Epithelial cell of proximal tubule (primary cell): ENCODE results near the gene ARHGAP42. TPM values are rescaled to one million over a fixed set of nuclear protein-coding genes. Genes with fewer than 3 reads are reported as not detected.
"Not testable (repeated sequence)": the region's sequence is repeated elsewhere in the genome, so short reads cannot be mapped to it uniquely, and the experiment has no call there.

Experiments used
- DNase-seq: peaks from one replicate; pipeline ENCODE4 v3.0.0-alpha.2; 2011; ENCODE audit warnings: low read depth
- H3K4me3 ChIP-seq: 2 replicates; pipeline ENCODE4 v1.5.1; 2011; ENCODE audit warnings: low read depth, mild to moderate bottlenecking, low read length
- total RNA-seq: library from RNA; depleted of rRNA; stranded (reverse); fragments of >200 nt; gene quantifications from 2 replicates; pipeline ENCODE4 v1.2.3, GENCODE V29; 2015
- TF ChIP-seq, protein P1 (sequence below): conservative IDR thresholded peaks from 2 replicates; pipeline ENCODE4 v1.5.1; 2012; ENCODE audit warnings: low read depth, mild to moderate bottlenecking, low read length

The ARHGAP42 gene
- total RNA-seq, 1 donor from 2014 or later = 8.0 TPM

DNA sequence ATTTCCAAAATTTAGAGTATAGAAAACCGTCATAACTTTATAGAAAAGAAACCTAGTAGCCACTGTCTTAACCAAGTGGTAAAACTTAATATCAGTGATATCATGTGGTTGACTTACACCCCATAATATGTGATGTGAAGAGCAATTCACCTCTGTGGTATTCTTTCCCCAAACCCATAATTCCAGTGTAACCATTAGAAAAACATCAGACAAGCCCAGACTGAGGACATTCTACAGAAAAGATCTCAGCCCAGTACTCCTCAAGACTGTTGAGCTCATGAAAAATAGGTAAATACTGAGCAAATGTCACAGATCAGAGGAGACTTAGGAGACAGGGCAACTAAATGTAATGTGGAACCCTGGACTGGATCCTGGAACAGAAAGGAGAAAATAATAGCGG, 307.9 kb downstream of the ARHGAP42 start:
- TF ChIP-seq, protein P1, sequence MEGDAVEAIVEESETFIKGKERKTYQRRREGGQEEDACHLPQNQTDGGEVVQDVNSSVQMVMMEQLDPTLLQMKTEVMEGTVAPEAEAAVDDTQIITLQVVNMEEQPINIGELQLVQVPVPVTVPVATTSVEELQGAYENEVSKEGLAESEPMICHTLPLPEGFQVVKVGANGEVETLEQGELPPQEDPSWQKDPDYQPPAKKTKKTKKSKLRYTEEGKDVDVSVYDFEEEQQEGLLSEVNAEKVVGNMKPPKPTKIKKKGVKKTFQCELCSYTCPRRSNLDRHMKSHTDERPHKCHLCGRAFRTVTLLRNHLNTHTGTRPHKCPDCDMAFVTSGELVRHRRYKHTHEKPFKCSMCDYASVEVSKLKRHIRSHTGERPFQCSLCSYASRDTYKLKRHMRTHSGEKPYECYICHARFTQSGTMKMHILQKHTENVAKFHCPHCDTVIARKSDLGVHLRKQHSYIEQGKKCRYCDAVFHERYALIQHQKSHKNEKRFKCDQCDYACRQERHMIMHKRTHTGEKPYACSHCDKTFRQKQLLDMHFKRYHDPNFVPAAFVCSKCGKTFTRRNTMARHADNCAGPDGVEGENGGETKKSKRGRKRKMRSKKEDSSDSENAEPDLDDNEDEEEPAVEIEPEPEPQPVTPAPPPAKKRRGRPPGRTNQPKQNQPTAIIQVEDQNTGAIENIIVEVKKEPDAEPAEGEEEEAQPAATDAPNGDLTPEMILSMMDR = no peak
- no peak for DNase-seq
- H3K4me3 ChIP-seq = no peak overlapping the region

DNA sequence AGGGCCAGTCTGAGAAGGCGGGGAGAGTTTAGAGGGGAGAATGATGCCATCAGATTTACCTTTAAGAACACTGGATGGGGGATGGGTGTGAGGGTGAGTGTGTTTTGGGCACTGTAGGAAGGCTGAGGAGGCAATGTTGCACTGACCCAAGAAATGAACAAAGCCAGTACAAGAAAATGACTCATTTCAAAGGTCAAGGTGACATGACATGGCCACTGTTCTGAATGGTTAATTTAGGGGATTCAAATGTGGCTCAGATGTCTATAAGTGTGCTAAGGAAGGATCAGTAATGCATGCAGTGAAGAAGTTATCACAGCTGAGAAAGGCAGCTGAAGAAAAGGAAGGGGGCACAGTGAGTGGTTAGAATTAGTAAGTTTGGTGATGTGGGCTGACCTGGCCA, 312.7 kb downstream of the ARHGAP42 start:
- no peak overlapping the region for H3K4me3 ChIP-seq
- no peak for DNase-seq
- TF ChIP-seq, protein P1 = no peak

DNA sequence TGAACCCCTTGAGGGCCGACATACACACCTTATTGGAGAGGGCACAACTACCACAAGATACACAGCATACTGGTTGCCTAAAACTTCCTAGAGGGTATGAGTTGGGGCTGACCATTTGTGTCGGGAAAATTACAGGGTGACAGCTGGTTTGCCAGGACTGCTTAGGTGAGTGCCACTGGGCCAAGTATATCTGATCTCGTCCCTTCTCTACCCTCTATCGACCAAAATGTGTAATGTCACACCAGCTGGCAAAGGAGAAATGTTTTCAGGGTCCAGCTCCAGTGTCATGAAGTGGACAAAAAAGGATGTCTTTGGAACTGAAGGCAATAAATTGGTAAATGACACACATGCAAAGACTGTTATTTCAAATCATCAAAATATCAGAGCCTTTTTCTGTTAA, 316.4 kb downstream of the ARHGAP42 start:
- TF ChIP-seq, protein P1 = peak; percentile 25
- no peak for DNase-seq
- H3K4me3 ChIP-seq = no peak overlapping the region

DNA sequence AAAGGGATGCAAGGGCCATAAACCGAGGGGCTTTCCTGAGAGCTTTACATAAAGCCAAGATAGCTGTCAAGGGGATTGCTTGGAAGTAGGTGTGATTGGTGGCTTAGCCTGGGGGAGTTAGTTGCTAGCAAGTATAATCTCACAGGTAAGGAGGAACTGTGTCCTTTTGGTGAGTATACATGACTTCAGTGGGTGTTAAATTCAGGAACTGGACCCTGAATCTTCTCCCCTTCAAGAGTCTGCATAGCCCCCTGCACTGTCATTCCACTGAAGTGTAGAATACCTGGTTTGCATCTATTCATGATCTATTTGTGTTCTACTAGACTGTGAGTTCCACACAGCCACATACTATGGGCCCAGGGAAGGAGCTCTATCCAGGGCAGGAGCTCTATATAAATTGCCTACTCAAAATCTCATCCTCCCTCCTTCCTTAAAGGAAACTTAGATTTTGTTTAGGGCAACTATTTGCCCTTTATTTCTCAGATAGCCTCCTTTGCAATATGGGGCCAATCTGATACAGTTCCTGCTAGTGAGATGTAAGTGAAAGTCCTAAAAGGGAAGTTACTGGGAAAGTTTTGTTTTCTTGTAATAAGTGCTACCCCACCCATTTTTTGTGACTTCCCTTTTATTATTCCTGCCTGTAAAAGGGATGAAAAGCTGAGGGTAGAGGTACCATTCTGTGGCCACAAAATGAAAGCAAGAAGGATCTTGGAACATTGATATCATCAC, 322.0 kb downstream of the ARHGAP42 start:
- H3K4me3 ChIP-seq = no peak overlapping the region
- DNase-seq = no peak
- TF ChIP-seq, protein P1 = no peak

DNA sequence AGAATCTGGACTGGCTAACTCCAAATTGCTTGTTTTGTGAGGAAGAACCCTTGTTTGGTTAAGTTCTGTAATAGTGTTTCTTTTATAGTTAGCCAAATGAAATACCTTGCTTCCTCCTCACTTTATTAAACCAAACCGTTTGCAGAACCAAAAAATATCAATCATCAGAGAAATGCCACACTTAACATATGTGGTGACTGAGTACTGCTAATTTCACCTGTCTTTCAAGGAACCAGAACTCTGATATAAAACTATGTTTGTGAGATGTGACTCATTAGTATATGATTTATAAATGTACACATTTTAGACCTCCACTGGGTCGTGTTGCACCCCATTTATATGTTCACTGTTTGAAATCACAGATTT, 322.6 kb downstream of the ARHGAP42 start:
- TF ChIP-seq, protein P1 = no peak
- no peak for DNase-seq
- no peak overlapping the region for H3K4me3 ChIP-seq

DNA sequence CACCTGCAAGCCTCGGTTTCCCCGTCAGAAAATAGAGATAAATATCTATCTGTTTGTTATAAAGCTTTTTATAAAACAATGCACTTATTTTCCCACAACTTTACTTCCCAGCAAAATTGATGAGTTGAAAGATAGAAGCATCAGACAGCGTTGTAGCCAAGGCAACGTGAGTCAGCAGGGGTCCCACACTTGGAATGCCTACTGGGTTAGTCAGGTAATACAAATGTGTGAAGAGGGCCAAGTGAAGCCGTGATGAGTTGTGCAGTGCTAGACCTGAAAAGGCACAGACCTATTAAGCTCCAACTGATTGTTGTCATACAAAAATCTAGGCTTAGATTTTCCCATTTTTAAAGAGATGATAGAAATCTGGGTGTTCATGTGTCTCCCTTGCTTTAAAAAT, 323.8 kb downstream of the ARHGAP42 start:
- no peak overlapping the region for H3K4me3 ChIP-seq
- TF ChIP-seq, protein P1 = no peak
- DNase-seq = no peak

DNA sequence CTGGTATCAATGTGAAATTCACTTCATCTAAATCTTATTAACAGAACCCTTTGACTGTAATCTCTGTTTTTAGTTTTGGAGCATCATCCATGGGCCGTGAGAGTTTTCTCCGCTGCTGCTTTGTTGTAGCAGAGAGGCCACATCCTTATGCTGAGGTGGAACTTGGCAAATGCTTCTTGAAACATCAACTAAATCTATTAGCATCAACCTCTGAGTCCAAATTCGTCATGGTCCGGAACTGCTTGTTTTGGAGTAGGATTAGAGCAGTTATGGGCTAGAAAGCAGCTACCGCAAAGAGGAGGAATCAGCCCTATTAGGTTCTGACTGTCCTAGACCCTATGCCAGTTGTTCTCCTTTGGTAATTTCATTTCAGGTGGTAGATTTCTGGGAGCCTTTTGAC, 324.8 kb downstream of the ARHGAP42 start:
- TF ChIP-seq, protein P1 = no peak
- no peak overlapping the region for H3K4me3 ChIP-seq
- no peak for DNase-seq

DNA sequence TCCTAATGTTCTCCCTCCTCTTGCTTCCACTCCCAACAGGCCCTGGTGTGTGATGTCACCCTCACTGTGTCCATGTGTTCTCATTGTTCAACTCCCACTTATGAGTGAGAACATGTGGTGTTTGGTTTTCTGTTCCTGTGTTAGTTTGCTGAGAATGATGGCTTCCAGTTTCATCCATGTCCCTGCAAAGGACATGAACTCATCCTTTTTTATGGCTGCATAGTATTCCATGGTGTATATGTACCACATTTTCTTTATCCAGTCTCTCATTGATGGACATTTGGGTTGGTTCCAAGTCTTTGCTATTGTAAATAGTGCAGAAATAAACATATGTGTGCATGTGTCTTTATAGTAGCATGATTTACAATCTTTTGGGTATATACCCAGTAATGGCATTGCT, 326.6 kb downstream of the ARHGAP42 start:
- not testable (repeated sequence) for H3K4me3 ChIP-seq, DNase-seq
